GM18870 (cell line): ENCODE data around the gene TOMM20.

Experiments used
- ATAC-seq: cut with Tn5 transposase; IDR thresholded peaks from one replicate; pipeline ENCODE4 v1.9.1; 2021; ENCODE audit warnings: moderate library complexity; ENCODE audit not compliant: unreplicated experiment

TOMM20 gene

GRCh38 chr1:235069176-235069575, 59.5 kb downstream of the TOMM20 start:
- ATAC-seq = no peak

DNA sequence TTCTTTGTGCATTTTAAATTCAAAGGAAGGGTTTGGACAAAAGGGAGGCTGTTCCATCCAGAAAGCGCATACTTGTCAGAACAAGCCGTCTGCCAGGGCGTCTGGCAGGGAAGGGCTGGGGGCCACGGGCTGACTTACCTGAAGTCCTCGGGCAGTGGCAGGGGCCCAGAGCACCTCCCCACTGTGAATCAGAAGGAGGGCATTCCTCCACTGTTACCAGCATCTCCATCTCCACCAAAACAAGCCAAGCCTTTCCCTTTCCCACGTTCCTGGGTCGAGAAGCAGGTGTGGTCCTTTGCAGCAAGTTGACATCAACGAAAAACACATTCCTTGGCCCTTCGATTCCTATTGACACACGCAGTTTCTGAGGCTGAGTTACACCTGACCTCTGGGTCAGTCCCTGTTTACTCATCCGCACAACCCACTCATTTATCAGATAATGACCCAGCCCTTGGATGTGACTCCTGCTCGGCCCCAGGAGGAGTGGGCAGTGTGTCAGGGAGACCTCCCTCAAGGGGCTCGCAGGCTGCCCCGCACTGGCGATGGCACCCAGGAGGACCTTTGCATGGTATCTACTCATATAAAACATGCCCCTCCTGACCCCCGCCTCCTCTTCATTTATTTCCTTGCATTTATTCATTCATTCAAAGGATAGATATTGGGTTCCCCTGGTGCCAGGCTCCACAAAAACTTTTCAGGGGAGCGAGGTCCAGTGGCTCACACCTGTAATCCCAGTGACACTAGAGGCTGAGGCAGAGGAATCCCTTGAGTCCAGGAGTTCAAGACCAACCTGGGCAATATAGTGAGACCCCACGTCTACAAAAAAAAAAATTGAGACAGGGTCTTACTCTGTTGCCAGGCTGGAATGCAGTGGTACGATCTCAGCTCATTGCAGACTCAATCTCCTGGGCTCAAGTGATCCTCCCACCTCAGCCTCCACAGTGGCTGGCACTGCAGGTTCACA, 60.2 kb downstream of the TOMM20 start:
- no peak for ATAC-seq

GRCh38 chr1:235067396-235068157, 61.1 kb downstream of the TOMM20 start:
- ATAC-seq = no peak

GRCh38 chr1:235063068-235063765, 65.4 kb downstream of the TOMM20 start:
- no peak for ATAC-seq

GRCh38 chr1:235060607-235061470, 67.8 kb downstream of the TOMM20 start:
- ATAC-seq = no peak
